A375 (cell line): Measurements from ENCODE around the gene GLOD5. TPM values are rescaled to one million over a fixed set of nuclear protein-coding genes. Genes with fewer than 3 reads are reported as not detected.

Source experiments
- small RNA-seq: library from RNA; depleted of rRNA; stranded (forward); fragments of <200 nt; gene quantifications from one replicate; pipeline ENCODE3, GENCODE V24; 2014
- total RNA-seq: library from RNA; depleted of rRNA; stranded (reverse); fragments of >200 nt; shearing (Covaris generic); gene quantifications from 2 replicates; pipeline ENCODE4 v1.2.3, GENCODE V29; 2014; rRNA removed

The GLOD5 gene
- not detected in 2 replicates for total RNA-seq

DNA sequence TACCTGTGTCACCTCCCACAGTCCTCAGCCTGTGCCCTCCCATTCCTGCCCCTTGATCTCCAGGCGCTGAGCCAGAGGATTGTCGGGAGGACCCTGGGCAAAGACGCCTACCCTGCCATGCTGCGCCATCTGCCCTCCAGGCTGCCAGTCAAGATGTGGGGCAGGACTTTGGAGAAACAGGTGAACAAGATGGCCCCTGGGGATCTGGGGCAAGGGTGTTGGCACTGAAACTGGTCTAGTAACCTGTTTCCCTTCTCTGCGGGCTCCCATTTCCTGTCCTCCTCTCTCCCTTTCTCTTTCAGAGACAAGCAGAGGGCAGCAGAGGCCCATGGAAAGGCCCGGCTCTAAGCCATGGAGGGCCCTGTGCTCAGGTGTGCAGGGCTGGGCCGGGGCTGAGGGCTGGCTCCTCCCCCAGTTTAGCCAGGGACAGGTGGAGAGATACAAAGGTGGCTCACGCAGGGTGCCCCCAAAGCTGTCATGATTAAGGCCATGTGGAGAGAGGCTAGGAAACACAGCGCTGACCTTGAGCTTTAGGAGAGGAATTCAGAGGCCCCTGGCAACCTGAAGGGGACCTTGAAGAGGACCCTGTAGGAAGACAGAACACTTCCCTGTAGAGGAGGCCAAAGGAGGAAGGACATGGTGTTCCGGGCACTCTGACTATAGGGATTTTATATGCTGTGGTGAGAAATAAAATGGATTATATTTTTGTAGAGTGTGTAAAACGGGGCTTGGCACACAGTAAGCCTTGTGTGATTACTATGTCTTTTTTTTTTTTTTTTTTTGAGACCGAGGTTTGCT, at the start of gene GLOD5:
Gene GLOD5, plus strand, starts transcription at position 74 of the 798 bp plus-strand sequence. Its CDS starts 44 bp downstream, at position 118.

DNA sequence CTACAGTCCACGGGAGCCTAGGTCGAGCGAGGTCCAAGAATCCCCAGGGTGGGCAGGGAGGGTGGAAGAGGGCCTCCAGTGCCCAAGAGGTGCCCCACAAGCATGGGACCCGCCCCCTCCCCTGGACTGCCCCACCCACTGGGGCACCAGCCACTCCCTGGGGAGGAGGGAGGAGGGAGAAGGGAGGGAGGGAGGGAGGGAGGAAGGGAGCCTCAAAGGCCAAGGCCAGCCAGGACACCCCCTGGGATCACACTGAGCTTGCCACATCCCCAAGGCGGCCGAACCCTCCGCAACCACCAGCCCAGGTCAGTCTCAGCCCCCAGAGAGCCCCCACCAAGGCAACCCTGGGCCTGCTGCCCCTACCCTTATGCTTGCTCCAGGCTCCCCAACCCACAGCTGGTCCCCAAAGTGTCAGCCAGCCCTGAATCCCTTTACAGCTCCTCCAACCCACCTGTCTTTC, 24.8 kb downstream of the GLOD5 start, which contains the start of gene GATA1:
Gene GATA1, plus strand, starts transcription at position 250 of the 460 bp plus-strand sequence. CDS start 4,520 bp downstream, outside the sequence.

DNA sequence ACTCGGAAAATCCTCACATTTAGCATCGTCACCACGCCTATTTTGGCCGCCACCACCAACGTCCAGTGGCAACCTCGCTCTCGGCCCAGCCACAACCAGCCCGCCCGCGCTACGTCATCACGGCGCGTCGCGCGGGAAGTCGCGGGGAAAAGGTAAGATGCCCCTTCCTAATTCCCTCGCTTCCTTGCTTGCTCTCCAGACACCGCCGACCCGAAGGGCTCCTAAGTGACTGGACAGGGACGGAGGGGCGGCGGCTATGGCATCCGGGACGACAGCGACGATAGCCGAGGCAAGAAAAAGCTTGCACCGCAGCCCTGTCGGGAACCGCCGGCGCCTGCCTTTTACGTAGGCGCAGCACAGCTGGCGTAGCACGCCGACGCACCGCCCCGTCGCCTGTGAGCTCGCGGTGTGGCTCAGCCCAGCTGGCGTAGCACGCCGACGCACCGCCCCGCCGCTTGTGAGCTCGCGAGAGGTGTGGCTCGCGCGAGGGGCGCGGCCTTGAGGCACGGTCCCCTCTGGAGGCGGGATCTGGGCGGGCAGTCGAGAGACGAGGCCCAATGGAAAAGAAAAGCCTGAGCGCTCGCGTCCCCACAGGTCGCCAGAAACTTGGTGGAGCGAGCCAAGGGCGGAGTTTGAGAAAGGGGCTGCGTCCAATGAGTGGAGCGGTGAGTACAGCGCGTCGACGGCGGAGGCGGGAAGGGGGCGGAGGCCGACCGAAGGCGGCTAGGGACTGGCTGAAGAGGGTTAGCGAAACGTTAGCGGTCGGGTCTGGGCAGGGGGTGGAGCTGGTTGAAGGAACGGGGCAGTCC, 39.9 kb downstream of the GLOD5 start, which contains the start of gene HDAC6:
Gene HDAC6, plus strand, starts transcription at position 788 of the 809 bp plus-strand sequence. CDS start 626 bp downstream, outside the sequence.

Small RNA genes lying within 50 kb of the gene (small RNA-seq; reads per million reads assigned to genes)
- gene RNU6-1056P (not detected), gene RNU6-29P (not detected)

Other genes starting within 250 kb of the GLOD5 start
- 115 and 136 TPM in 2 replicates for gene EBP, start 239.9 kb upstream of the GLOD5 start, total RNA-seq
- gene TBC1D25, start 222.0 kb upstream of the GLOD5 start, total RNA-seq = 8.8 and 13.6 TPM in 2 replicates
- 282 and 286 TPM in 2 replicates for gene RBM3, start 187.3 kb upstream of the GLOD5 start, total RNA-seq
- 135 and 153 TPM in 2 replicates for gene WDR13, start 164.3 kb upstream of the GLOD5 start, total RNA-seq
- gene WAS, start 77.9 kb upstream of the GLOD5 start, total RNA-seq = 0.69 and 1.6 TPM in 2 replicates
- 24.2 and 24.8 TPM in 2 replicates for gene SUV39H1, start 65.0 kb upstream of the GLOD5 start, total RNA-seq
- not detected in 2 replicates for gene GATA1, start 24.8 kb downstream of the GLOD5 start, total RNA-seq
- gene HDAC6, start 40.3 kb downstream of the GLOD5 start, total RNA-seq = 52.6 and 53.5 TPM in 2 replicates
- gene ERAS, start 64.8 kb downstream of the GLOD5 start, total RNA-seq = not detected in 2 replicates
- gene PCSK1N, start 73.9 kb downstream of the GLOD5 start, total RNA-seq = 0.94 and 2.3 TPM in 2 replicates
- 87.5 and 103 TPM in 2 replicates for gene TIMM17B, start 136.0 kb downstream of the GLOD5 start, total RNA-seq
- 169 and 185 TPM in 2 replicates for gene PQBP1, start 136.2 kb downstream of the GLOD5 start, total RNA-seq
- gene SLC35A2, start 149.9 kb downstream of the GLOD5 start, total RNA-seq = 31.2 and 31.6 TPM in 2 replicates
- 16.0 and 21.2 TPM in 2 replicates for gene PIM2, start 157.3 kb downstream of the GLOD5 start, total RNA-seq
- gene OTUD5, start 195.9 kb downstream of the GLOD5 start, total RNA-seq = 54.6 and 60.1 TPM in 2 replicates
- gene KCND1, start 210.1 kb downstream of the GLOD5 start, total RNA-seq = 0.30 and 0.96 TPM in 2 replicates
- 44.3 and 49.3 TPM in 2 replicates for gene GRIPAP1, start 240.5 kb downstream of the GLOD5 start, total RNA-seq